ENCODE measurements around the gene NDUFA5.
"Not testable (repeated sequence)": the region's sequence is repeated elsewhere in the genome, so short reads cannot be mapped to it uniquely, and the experiment has no call there.

DNA sequence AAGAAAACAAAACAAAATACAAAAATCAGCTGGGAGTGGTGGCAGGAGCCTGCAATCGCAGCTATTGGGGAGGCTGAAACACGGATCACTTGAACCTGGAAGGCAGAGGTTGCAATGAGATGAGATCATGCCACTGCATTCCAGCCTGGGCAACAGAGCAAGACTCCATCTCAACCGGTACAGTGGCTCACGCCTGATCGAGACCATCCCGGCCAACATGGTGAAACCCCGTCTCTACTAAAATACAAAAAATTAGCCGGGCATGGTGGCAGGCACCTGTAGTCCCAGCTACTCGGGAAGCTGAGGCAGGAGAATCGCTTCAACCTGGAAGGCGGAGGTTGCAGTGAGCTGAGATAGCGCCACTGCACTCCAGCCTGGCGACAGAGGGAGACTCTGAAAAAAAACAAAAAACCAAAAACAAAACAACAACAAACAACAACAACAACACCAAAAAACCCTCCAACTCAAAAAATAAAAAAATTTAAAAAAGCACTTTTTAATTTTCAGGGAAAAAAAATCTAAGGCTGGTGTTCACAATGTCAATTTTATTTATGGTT is 27.5 kb downstream of the NDUFA5 start:
- TF ChIP-seq, protein P1, sequence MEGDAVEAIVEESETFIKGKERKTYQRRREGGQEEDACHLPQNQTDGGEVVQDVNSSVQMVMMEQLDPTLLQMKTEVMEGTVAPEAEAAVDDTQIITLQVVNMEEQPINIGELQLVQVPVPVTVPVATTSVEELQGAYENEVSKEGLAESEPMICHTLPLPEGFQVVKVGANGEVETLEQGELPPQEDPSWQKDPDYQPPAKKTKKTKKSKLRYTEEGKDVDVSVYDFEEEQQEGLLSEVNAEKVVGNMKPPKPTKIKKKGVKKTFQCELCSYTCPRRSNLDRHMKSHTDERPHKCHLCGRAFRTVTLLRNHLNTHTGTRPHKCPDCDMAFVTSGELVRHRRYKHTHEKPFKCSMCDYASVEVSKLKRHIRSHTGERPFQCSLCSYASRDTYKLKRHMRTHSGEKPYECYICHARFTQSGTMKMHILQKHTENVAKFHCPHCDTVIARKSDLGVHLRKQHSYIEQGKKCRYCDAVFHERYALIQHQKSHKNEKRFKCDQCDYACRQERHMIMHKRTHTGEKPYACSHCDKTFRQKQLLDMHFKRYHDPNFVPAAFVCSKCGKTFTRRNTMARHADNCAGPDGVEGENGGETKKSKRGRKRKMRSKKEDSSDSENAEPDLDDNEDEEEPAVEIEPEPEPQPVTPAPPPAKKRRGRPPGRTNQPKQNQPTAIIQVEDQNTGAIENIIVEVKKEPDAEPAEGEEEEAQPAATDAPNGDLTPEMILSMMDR (IDR thresholded peaks at IDR 0.05) = not testable (repeated sequence)
- TF ChIP-seq POLR2A (IDR thresholded peaks at IDR 0.05) = not testable (repeated sequence)

Measured in testis (tissue), 2 donors.